ENCODE data around the gene SPG7. TPM values are rescaled to one million over a fixed set of nuclear protein-coding genes. Genes with fewer than 3 reads are reported as not detected.

SPG7 gene
- total and polyA plus RNA-seq, 9 of the 15 experiments (the other 6 are each of a cell fraction or from before 2014, with no cell fraction given) = 5.8 to 89.1 (median 49.4) TPM

- peak; percentile 17; the same call in 1 of the 2 replicates for TF ChIP-seq CREB1 (IDR thresholded peaks at IDR 0.05)
- no peak for TF ChIP-seq CREB1 (CRISPR knock-in tag; IDR thresholded peaks at IDR 0.05)
- TF ChIP-seq TCF15 (CRISPR knock-in tag; IDR thresholded peaks at IDR 0.05) = no peak
- no peak for TF ChIP-seq NR1H2 (CRISPR knock-in tag; IDR thresholded peaks at IDR 0.05)
- no peak for TF ChIP-seq E2F5 (CRISPR knock-in tag; IDR thresholded peaks at IDR 0.05)
- 0 out of 4 replicates have a peak, but pooled peaks of 1 of the 2 experiments have one; percentile 5 for TF ChIP-seq NONO (IDR thresholded peaks at IDR 0.05; ENCODE audit: low read depth in 2 of 2, low read length in 1 of 2)
- no peak for TF ChIP-seq PHF8 (IDR thresholded peaks at IDR 0.05; ENCODE audit: borderline replicate concordance, low read length)
- no peak for TF ChIP-seq ETS2 (tag; IDR thresholded peaks at IDR 0.05; ENCODE audit: borderline replicate concordance, poor library complexity, severe bottlenecking)
- TF ChIP-seq KAT7 (CRISPR knock-in tag; IDR thresholded peaks at IDR 0.05; ENCODE audit: borderline replicate concordance) = no peak
- no peak for TF ChIP-seq RBM25 (IDR thresholded peaks at IDR 0.05; ENCODE audit: low read depth, low read length, severe bottlenecking)
- no peak for TF ChIP-seq RB1 (IDR thresholded peaks at IDR 0.05; ENCODE audit: low read depth)
- TF ChIP-seq YY1 (IDR thresholded peaks at IDR 0.05; ENCODE audit: borderline replicate concordance in 1 of 3, control insufficient read depth in 1 of 3, extremely low read depth in 1 of 3, insufficient read depth in 3 of 3, insufficient read length in 1 of 3, insufficient replicate concordance in 2 of 3, low read depth in 1 of 3, low read length in 2 of 3) = no peak
- TF ChIP-seq ZNF41 (CRISPR knock-in tag; conservative IDR thresholded peaks at IDR 0.05) = no peak
- TF ChIP-seq ZNF644 (tag; IDR thresholded peaks at IDR 0.05; ENCODE audit: low read depth) = no peak
- 0 out of 2 replicates have a peak, but pooled peaks have one; percentile 11 for TF ChIP-seq E2F1 (CRISPR knock-in tag; IDR thresholded peaks at IDR 0.05)
- no peak for TF ChIP-seq SNIP1 (IDR thresholded peaks at IDR 0.05; ENCODE audit: low read depth)
- no peak for TF ChIP-seq TOE1 (IDR thresholded peaks at IDR 0.05; ENCODE audit: borderline replicate concordance)
- TF ChIP-seq TOE1 (CRISPR knock-in tag; IDR thresholded peaks at IDR 0.05; ENCODE audit: borderline replicate concordance, low read depth) = 0 out of 2 replicates have a peak, but pooled peaks have one; percentile 29
- no peak for TF ChIP-seq NCOA4 (IDR thresholded peaks at IDR 0.05; ENCODE audit: partially characterized antibody)
- no peak for TF ChIP-seq ZNF232 (CRISPR knock-in tag; IDR thresholded peaks at IDR 0.05)
- no peak for TF ChIP-seq KDM4B (IDR thresholded peaks at IDR 0.05; ENCODE audit: borderline replicate concordance in 2 of 2, low read depth in 1 of 2)
- TF ChIP-seq MYNN (IDR thresholded peaks at IDR 0.05) = peak; percentile 15; the same call in 1 of the 2 replicates
- TF ChIP-seq MYNN (CRISPR knock-in tag; IDR thresholded peaks at IDR 0.05) = no peak
These were observed 55.6 kb downstream of the SPG7 start (continued) for GRCh38 chr16:89563639-89564392.
